Measurements from ENCODE around the gene CKS1B. TPM values are rescaled to one million over a fixed set of nuclear protein-coding genes. Genes with fewer than 3 reads are reported as not detected.

The CKS1B gene
- total and polyA plus RNA-seq, 9 of the 15 experiments (the other 6 are each of a cell fraction or from before 2014, with no cell fraction given), result 215 to 1,103 (median 460) TPM

DNA sequence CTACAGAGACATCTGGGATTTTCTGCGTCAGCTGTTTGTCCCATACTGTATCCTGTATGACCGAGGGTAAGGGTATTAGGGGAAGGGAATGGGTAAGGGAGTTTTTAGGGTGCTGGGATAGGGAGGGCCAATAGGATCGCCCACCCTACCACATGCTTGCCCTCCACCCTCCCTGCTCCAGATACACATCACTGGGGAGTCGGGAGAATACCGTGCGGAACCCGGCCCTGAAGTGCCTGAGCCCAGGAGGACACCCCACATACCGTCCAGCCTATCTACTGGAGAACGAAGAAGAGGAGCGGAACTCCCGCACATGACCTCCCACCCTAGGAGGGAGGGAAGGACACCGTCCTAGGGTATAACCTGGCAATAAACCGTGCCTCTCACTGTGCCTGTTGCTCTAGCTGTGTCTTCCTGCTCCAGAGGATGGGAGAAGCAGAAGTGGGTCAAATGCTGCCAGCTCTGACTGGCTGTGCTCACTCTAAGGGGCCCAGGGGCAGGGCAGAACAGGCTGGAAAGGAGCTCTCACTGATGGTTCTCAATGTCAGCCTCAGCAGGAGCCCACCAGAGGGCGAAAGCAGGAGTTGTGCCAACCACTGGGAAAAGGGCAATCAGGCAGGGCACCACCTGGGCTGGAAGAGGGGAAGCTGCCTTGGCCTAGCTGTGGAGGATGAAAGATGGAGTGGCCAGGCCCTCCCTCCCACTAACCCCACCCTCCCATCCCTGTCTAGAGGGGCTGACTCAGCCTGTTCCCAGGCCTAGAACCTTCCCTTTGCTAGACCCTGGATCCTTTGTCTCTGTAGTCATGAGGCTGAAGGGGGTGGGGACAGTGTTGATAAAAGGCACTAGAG, 18.5 kb downstream of the CKS1B start (continued):
- TF ChIP-seq ZNF398 (CRISPR knock-in tag; IDR thresholded peaks at IDR 0.05) (no peak), C11orf30 (IDR thresholded peaks at IDR 0.05; ENCODE audit: low read depth) (peak; percentile 40), ZNF316 (IDR thresholded peaks at IDR 0.05) (peak; percentile 62), NUFIP1 (IDR thresholded peaks at IDR 0.05; ENCODE audit: partially characterized antibody) (no peak), POLR2G (IDR thresholded peaks at IDR 0.05; ENCODE audit: low read depth, low read length) (peak; percentile 44), SOX6 (IDR thresholded peaks at IDR 0.05) (no peak; the same call in 1 of the 2 replicates), PHF20 (IDR thresholded peaks at IDR 0.05; ENCODE audit: partially characterized antibody) (no peak), ARID4B (CRISPR knock-in tag; IDR thresholded peaks at IDR 0.05) (no peak), ATF3 (IDR thresholded peaks at IDR 0.05) (0 out of 2 replicates have a peak, but pooled peaks have one; percentile 29), ATF3 (CRISPR knock-in tag; conservative IDR thresholded peaks at IDR 0.05) (no peak), CREB3L1 (IDR thresholded peaks at IDR 0.05; ENCODE audit: borderline replicate concordance, low read depth) (peak; percentile 66; the same call in 1 of the 2 replicates), MBD2 (IDR thresholded peaks at IDR 0.05; ENCODE audit: borderline replicate concordance, low read depth) (no peak), ZBED1 (IDR thresholded peaks at IDR 0.05) (no peak), MITF (IDR thresholded peaks at IDR 0.05) (peak; percentile 47; the same call in 1 of the 2 replicates), JUND (IDR thresholded peaks at IDR 0.05; ENCODE audit: borderline replicate concordance, low read depth, low read length) (peak; percentile 84), JUND (tag; IDR thresholded peaks at IDR 0.05; ENCODE audit: borderline replicate concordance, low read depth, low read length) (peak; percentile 37; the same call in 1 of the 3 replicates), NR2C1 (IDR thresholded peaks at IDR 0.05) (no peak), NR2C1 (tag; IDR thresholded peaks at IDR 0.05) (no peak)
